Large intestine (tissue), 3 donors: ENCODE data around the gene CAMKV. TPM values are rescaled to one million over a fixed set of nuclear protein-coding genes. Genes with fewer than 3 reads are reported as not detected.

Experiments used
- DNase-seq, 2 donors: peaks; one replicate each; pipeline versions ENCODE4 v3.0.0 to v3.0.0-alpha.2; 2013
- H3K27ac ChIP-seq: one replicate; pipeline ENCODE4 v1.5.1; 2013; ENCODE audit warnings: low read length
- H3K27me3 ChIP-seq: 2 replicates; pipeline ENCODE4 v1.6.1; 2013; ENCODE audit warnings: low read length; ENCODE audit not compliant: control insufficient read depth, insufficient read depth
- H3K36me3 ChIP-seq: 2 replicates; pipeline ENCODE4 v1.6.1; 2013; ENCODE audit warnings: low read length; ENCODE audit not compliant: control insufficient read depth, insufficient read depth
- H3K4me1 ChIP-seq: one replicate; pipeline ENCODE4 v1.6.1; 2013; ENCODE audit warnings: low read length; ENCODE audit not compliant: control insufficient read depth, insufficient read depth
- H3K4me3 ChIP-seq: one replicate; pipeline ENCODE4 v1.5.1; 2013; ENCODE audit warnings: low read length
- H3K9me3 ChIP-seq: one replicate; pipeline ENCODE4 v1.6.1; 2013; ENCODE audit warnings: mild to moderate bottlenecking, low read depth, low read length, moderate library complexity; ENCODE audit not compliant: control insufficient read depth
- WGBS: methylation state at CpG from one replicate; pipeline ENCODE4 v1.1.5; 2013; ENCODE audit warnings: low lambda C conversion rate; ENCODE audit not compliant: insufficient coverage; 5-methylcytosine and 5-hydroxymethylcytosine counted together
- polyA plus RNA-seq: library from polyadenylated mRNA; unstranded; fragments of 120-200 nt; gene quantifications from one replicate; pipeline ENCODE4 v1.2.1, GENCODE V29; 2013

CAMKV gene
- polyA plus RNA-seq, 1 donor = 21.2 TPM

DNA sequence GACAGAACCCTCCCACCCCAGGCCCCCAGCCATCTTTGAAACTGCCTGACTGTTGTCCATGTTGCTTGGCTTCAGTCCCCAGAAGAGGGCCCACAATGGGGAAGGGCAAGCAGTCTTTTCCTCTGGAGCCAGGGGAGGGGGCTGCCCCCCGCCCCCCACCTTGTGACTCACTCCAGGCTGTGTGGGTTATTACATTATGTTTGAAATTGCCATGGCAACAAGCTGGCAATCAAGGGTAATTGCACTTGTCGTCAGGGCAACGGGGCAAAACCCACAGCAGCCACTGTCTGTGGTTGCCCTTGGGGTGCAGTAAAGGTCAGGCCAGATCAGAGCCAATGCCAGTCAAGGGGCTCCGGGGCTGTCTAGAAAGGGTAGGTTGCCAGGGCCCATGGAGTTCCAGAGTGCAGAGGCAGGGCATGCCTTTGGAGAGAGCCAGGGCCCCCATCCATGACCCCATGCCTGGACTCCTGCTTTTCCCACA is 3.1 kb upstream of the CAMKV start:
- Histone ChIP-seq H3K27ac (peak overlapping the region; percentile 90), H3K4me1 (peaks cover 56% of the 10 kb centered on the region), H3K27me3 (peaks cover 20% of the 10 kb centered on the region), H3K9me3 (no peaks in the 10 kb centered on the region), H3K4me3 (no peak overlapping the region), H3K36me3 (no peaks in the 10 kb centered on the region)
- no CpG with 5 or more reads among the region's 4 CpGs for WGBS
- DNase-seq = peak; percentile 82 to 94

DNA sequence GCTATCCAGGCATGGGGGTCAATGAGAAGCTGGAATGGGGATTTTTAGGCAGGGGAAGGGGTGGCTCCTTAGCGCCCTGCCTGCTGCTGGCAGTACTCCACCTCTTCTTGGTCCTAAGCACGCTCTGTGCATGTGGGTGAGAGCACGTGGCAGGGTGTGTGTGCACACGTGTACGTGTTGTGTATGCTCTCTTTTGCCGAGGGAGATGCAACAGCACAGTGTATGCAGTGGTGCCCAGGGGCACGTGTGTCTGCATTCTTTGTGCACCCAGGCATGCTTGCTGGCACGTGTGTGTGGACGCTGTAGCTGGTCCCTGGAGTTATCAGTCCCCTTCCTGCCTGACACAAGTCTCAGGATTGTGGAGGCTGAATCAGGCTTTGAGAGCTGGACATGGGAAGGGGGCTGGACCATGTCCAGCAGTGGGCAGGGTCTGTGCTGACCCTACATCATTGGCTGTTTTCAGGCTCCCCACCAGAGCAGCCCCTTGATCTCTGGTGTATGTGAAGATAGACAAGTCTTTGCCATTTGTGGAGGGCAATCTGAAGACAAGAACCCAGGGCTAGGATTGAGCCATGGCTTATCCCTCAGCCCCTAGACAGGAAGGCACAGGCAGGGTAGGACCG is 1.9 kb upstream of the CAMKV start:
- Histone ChIP-seq H3K27me3 (peaks cover 20% of the 10 kb centered on the region), H3K4me3 (no peak overlapping the region), H3K4me1 (peaks cover 51% of the 10 kb centered on the region), H3K36me3 (no peaks in the 10 kb centered on the region), H3K9me3 (no peaks in the 10 kb centered on the region), H3K27ac (peak overlapping the region; percentile 90)
- WGBS = no CpG with 5 or more reads among the region's 10 CpGs
- no peak for DNase-seq

DNA sequence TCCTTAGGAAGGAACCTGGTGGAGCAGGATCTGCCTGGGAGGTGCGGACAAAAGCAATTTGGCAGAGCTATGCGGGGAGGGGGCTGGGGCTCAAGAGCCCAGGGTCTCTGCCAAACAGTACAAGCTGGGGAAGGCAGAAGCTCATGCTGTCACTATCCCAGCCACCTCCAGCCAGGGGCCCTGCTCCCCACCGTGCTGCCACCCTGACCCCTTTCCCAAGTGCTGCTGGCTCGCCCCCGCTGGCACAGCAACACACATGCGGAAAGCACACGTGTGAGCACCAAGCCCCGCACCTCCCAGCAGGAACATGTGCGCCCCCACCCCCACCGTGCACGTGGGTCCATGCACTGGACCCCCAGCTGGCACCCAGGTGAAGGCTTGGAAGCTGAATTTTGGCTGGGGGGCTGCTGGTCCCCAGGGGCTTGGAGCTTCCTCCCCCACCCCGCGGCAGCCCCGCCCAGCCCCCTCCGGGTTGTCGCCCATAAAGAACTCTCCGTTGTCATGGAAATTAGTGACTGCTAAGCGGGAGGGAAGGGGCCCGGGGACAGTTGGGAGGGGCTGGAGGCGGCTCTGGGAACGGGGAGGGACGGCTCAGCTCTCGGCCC is 742 bp downstream of the CAMKV start:
- Histone ChIP-seq H3K4me1 (peaks cover 39% of the 10 kb centered on the region), H3K27me3 (peaks cover 20% of the 10 kb centered on the region), H3K27ac (no peak overlapping the region), H3K36me3 (no peaks in the 10 kb centered on the region), H3K9me3 (no peaks in the 10 kb centered on the region), H3K4me3 (peak overlapping the region; percentile 53)
- DNase-seq = no peak
- no CpG with 5 or more reads among the region's 23 CpGs for WGBS

DNA sequence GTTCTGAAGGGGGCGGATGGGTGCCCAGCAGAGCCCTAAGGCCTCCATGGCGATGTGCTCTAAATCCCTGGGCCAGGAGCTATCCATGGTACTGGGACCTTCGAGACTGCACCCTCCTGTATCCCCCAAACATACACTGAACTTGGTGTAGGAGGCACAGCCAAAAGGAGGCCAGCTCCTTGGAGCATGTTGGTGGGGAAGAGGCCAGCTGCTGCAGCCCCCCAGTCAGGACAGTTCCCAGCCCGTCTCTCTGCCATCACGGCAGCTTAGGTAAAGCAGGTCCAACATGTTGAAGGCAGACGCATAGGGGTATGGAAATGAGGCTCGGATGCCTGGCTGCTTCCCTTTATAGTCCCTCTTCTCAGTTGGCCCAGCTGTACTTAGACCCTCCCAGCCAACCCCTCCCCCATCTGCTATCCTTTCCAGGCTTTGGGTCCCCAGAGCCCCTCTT is 1.8 kb downstream of the CAMKV start:
- 33% methylated on average over 1 of the region's 7 CpGs for WGBS
- peaks cover 20% of the 10 kb centered on the region for H3K27me3 ChIP-seq

DNA sequence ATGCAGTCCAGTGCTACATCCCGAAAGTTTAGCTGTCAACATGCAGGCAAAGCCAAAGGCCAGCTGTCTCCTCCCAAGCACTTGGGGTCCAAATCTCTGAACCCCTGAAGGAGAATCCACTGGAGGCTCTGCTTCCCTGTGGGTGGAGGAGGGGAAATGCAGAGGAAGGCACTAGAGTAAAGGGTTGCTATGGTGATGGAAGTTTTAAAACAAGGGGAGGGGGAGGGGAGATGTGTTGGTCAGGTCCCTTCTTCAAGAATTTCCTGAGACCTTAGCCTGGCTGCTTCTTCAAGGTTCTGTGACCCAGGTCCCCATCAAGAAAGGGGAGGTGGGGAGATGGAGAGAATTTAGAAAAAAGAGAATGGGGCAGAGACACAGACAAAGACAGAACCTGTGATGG is 2.3 kb downstream of the CAMKV start:
- Histone ChIP-seq H3K9me3 (no peaks in the 10 kb centered on the region), H3K27me3 (peaks cover 20% of the 10 kb centered on the region), H3K4me3 (no peak overlapping the region), H3K27ac (no peak overlapping the region), H3K4me1 (peaks cover 24% of the 10 kb centered on the region), H3K36me3 (no peaks in the 10 kb centered on the region)
- DNase-seq = no peak
- WGBS = no CpG with 5 or more reads among the region's 1 CpG

More for the DNA sequence above, 1.8 kb downstream of the CAMKV start:
- H3K27ac ChIP-seq = no peak overlapping the region
- peak in 1 of 2 donors; percentile 41 for DNase-seq
- H3K9me3 ChIP-seq = no peaks in the 10 kb centered on the region
- H3K36me3 ChIP-seq = no peaks in the 10 kb centered on the region
- peaks cover 29% of the 10 kb centered on the region for H3K4me1 ChIP-seq
- H3K4me3 ChIP-seq = no peak overlapping the region

DNA sequence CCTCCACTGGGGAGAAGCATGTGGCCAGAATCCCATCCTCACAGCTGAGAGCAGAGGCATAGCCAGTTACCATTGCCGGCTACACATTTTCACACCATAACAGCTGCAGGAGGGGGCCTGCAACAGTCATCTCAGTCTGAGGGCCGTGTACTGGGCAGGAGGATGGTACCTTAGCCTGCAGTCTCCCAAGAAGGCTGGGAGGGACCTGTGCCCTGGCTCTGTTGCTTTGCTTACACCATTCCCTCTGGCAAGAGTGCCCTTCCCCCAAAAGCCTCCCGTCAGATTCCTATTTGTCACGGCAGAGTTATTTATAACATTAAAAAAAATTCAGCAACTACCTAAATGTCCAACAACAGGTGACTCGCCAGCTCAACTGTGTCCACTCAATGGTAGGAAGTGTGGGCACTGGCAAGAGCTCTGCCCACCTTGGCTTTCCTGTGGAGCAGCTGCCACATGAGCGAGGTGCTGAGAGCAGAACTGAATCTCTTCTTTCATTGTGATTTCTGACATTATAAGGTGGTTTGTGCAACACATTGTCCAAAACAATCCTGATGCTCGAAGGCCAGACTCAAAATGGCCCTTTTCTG is 4.4 kb downstream of the CAMKV start:
- DNase-seq = no peak
- Histone ChIP-seq H3K4me3 (no peak overlapping the region), H3K4me1 (peaks cover 14% of the 10 kb centered on the region), H3K27me3 (peaks cover 20% of the 10 kb centered on the region), H3K27ac (no peak overlapping the region), H3K36me3 (no peaks in the 10 kb centered on the region), H3K9me3 (no peaks in the 10 kb centered on the region)
- no CpG with 5 or more reads among the region's 7 CpGs for WGBS

DNA sequence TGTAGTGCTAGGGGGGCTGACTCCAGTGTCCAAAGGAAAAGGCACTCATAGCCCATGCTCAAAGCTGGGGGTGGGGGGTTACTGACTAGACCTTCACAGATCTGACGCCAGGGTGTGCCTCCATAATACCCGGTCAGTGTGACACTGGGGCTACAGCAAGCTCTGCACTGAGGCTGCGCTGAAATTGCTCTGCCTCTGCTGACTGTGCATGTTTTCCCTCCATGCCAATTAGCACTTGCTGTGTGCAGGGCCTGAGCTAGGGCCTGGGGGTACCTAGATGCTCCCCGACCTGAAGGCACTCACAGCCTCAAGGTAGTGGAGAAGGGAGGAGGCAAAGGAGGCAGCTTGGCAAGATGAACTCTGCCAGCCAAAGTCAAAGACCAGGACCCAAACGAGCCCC is 5.2 kb downstream of the CAMKV start:
- Histone ChIP-seq H3K36me3 (no peaks in the 10 kb centered on the region), H3K9me3 (no peaks in the 10 kb centered on the region), H3K4me3 (no peak overlapping the region), H3K4me1 (peaks cover 9% of the 10 kb centered on the region), H3K27ac (no peak overlapping the region), H3K27me3 (peaks cover 14% of the 10 kb centered on the region)
- DNase-seq = no peak
- no CpG with 5 or more reads among the region's 5 CpGs for WGBS

DNA sequence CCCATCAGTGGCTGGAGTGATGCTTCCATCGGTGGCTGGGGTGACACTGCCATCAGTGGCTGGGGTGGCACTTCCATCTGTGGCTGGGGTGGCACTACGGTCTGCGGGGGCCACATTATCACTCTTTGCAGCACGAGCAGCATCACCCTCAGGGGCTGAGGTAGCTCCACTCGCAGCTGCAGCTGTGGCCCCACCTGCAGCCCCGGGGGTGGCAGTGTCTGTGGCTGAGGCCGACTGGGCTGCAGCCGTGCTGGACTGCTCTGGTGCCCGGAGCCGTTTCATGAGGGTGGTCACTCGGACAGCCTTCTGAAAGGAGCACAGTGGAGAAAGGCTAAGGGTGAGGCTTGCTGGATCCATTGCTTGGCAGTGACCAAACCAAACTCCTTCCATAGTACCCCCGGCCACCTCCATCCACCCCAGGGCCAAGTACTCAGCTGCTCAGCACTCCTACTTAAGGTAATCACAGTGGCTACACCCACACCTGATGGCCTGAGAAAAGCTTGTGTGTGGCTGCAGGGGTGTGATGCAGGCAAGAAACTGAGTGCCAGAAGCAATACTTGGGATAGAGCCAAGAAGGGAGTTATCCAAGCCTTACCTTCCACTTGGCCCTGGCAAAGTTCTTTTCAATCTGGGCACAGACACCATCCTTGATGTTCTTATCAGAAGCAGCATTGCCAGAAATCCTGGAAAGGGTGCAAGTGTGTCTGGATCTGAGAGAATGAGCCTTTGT is 10.0 kb downstream of the CAMKV start:
- H3K4me3 ChIP-seq = no peak overlapping the region
- WGBS = no CpG with 5 or more reads among the region's 12 CpGs
- H3K27me3 ChIP-seq = no peaks in the 10 kb centered on the region
- H3K9me3 ChIP-seq = no peaks in the 10 kb centered on the region
- H3K36me3 ChIP-seq = no peaks in the 10 kb centered on the region
- H3K4me1 ChIP-seq = peaks cover 8% of the 10 kb centered on the region
- no peak for DNase-seq
- no peak overlapping the region for H3K27ac ChIP-seq

DNA sequence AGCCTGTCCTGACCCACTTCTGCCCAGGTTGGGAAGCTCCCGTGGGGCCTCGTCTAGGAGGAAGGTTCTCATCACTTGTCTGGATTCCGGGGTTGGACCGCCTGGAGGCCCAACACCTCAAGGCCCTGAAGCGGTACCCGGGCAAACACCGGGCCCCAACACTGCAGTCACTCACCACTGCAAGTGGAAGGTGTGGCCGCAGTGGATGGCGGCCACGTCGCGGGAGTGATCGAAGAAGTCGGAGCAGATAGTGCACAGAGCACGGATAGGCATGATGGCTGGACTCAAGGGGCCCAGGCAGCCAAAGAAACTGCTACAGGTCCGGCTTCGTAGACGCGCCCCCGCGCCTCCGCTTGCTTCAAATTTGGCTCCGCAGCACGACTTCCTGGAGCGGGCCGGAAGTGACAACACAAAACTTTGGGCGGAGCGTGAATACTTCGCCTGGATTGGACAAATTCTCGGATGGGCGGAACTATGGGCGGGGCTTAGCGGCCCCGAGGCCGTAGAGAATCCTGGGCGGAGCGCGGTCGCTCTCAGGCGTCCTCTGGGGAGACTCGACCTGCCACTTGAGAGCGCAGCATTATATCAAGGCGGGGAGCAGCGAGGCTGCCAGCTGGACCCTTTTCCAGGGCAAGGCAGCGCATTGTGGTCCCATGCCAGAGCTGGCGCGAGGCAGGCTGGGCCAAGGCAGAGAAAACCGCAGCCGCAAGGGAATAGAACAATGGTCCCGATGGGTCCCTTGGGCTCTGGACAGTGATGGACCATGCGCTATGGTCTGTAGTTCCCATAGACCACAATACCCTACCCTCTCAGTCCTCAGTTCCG is 13.3 kb downstream of the CAMKV start, which contains the start of gene TRAIP:
Gene TRAIP (minus strand): TSS at position 384 of the 825 bp plus-strand sequence. CDS start 111 bp downstream, at position 273.
- peaks cover 8% of the 10 kb centered on the region for H3K4me1 ChIP-seq
- H3K36me3 ChIP-seq = no peaks in the 10 kb centered on the region
- peak within 1 kb of the TSS; percentile 69 for H3K27ac ChIP-seq
- no peaks in the 10 kb centered on the region for H3K27me3 ChIP-seq
- peak within 1 kb of the TSS; percentile 73 for H3K4me3 ChIP-seq
- no CpG with 5 or more reads among the region's 52 CpGs for whole genome bisulfite sequencing
- H3K9me3 ChIP-seq = no peaks in the 10 kb centered on the region
- DNase-seq = peak; percentile 95 to 96
